ENCODE data around the gene ZNF628. TPM values are rescaled to one million over a fixed set of nuclear protein-coding genes. Genes with fewer than 3 reads are reported as not detected.
"Not testable (repeated sequence)": the region's sequence is repeated elsewhere in the genome, so short reads cannot be mapped to it uniquely, and the experiment has no call there.

ZNF628 gene
- total RNA-seq, 4 donors from 2014 or later: 1.7 to 6.4 (median 2.6) TPM

DNA sequence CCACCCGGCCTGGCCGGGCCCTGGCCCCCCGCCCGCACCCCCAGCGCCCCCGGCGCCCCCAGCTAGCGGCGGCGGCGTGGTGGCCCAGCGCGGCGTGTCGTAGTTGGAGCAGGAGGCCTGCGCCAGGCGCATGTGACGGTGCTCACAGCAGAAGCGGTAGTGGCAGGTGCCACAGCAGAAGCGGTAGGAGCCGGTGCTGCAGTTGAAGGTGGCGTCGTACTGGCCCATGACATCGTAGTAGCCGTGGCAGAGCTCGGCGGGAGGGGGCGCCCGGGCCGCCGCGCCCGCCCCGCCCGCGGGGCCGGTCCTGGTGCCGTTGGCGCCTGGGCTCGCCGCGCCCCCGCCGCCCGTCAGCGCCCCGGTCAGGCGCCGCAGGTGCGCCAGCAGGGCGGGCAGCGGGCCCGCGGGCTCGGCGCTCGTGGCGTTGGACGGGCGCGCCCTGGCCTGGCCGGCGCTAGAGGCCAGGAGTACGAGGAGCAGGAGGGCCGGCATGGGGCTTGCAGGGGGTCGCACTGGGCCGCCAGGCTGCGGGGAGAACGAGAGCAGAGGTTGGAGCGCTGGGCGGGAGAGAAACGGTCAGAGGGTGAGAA, 34.0 kb upstream of the ZNF628 start:
- ATAC-seq (ENCODE audit: low FRiP score): no peak
- DNase-seq (ENCODE audit: low spot score): no peak
- TF ChIP-seq, protein P1, sequence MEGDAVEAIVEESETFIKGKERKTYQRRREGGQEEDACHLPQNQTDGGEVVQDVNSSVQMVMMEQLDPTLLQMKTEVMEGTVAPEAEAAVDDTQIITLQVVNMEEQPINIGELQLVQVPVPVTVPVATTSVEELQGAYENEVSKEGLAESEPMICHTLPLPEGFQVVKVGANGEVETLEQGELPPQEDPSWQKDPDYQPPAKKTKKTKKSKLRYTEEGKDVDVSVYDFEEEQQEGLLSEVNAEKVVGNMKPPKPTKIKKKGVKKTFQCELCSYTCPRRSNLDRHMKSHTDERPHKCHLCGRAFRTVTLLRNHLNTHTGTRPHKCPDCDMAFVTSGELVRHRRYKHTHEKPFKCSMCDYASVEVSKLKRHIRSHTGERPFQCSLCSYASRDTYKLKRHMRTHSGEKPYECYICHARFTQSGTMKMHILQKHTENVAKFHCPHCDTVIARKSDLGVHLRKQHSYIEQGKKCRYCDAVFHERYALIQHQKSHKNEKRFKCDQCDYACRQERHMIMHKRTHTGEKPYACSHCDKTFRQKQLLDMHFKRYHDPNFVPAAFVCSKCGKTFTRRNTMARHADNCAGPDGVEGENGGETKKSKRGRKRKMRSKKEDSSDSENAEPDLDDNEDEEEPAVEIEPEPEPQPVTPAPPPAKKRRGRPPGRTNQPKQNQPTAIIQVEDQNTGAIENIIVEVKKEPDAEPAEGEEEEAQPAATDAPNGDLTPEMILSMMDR (IDR thresholded peaks at IDR 0.05): no peak

GRCh38 chr19:55443045-55443823, 33.2 kb upstream of the ZNF628 start, which contains the start of gene SHISA7:
TSS of gene SHISA7 (minus strand) at chr19:55443300. CDS start at chr19:55442863, 437 bp downstream.
- no peak for ATAC-seq (ENCODE audit: low FRiP score)
- DNase-seq (ENCODE audit: low spot score): no peak
- TF ChIP-seq, protein P1 (IDR thresholded peaks at IDR 0.05): no peak

GRCh38 chr19:55443824-55444480, 32.5 kb upstream of the ZNF628 start:
- TF ChIP-seq, protein P1 (IDR thresholded peaks at IDR 0.05): no peak
- DNase-seq (ENCODE audit: low spot score) (no peak), ATAC-seq (ENCODE audit: low FRiP score) (no peak)

DNA sequence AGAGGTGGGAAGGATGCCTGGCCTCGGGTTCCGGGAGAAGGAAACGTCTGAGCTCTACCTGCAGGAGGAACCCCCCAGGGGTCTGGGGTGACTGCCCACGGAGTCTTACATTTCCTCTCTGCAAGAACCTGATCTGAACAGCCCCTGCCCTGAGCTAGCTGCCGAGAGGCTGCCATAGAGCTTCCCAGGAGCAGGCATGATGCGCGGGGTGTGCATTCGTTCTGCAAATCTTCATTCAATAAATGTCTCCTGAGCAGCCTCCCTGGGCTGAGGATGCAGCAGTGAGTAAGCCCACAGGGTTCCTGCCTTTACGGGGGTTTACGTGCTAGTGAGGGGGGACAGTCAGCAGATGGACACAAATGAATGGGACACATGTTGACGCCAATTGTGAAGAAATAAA, 31.8 kb upstream of the ZNF628 start:
- ATAC-seq (ENCODE audit: low FRiP score) (no peak), DNase-seq (ENCODE audit: low spot score) (no peak)
- TF ChIP-seq, protein P1 (IDR thresholded peaks at IDR 0.05): no peak

- TF ChIP-seq, protein P1 (IDR thresholded peaks at IDR 0.05): no peak
- DNase-seq (ENCODE audit: low spot score) (no peak), ATAC-seq (ENCODE audit: low FRiP score) (no peak)
These were observed 30.4 kb upstream of the ZNF628 start for GRCh38 chr19:55446060-55446459.

DNA sequence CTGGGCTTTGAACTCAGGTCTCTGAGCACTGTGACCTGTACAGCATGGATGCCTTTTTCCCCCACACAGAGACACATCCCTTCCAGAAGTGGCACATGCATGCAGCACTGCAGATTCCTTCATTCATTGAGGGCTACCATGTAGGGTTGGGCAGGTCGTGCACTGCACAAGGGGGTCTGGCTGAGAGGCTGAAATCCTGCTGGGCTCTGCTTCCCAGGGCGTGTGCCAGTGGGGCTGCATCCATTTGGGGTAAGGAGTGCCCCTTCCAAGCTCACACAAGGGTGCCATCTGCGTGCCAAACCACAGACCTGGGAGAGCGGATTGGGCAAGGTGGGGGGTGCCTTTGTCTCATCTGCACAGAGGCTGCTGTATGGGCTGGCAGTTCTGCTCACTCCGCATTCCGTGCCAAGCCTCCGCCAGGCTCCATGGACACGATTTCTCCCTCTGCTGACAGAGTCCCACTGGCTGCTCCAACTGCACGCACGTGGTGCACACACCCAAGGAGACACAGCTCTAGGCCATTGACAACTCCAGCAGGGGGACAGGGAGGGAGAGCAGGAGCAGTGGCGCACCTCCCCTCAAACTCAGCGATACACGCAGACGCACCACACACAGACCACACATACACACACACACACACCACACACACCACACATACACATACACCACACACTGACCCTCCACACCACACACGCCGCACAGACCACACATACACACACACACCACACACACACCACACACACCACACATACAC, 28.8 kb upstream of the ZNF628 start:
- DNase-seq (ENCODE audit: low spot score) (no peak), ATAC-seq (ENCODE audit: low FRiP score) (no peak)
- TF ChIP-seq, protein P1 (IDR thresholded peaks at IDR 0.05): no peak

GRCh38 chr19:55448175-55448490, 28.3 kb upstream of the ZNF628 start:
- not testable (repeated sequence) for ATAC-seq (ENCODE audit: low FRiP score); DNase-seq (ENCODE audit: low spot score)
